Lung (tissue), 12 donors: Measurements from ENCODE around the gene ABHD16A. TPM values are rescaled to one million over a fixed set of nuclear protein-coding genes. Genes with fewer than 3 reads are reported as not detected.

ENCODE experiments used
- ATAC-seq: fragments of 200-7000 bp; cut with Tn5 transposase; one replicate; pipeline ENCODE4 v1.9.1; 2020; ENCODE audit warnings: moderate number of reproducible peaks; ENCODE audit not compliant: insufficient read depth, low FRiP score
- DNase-seq, 3 donors: peaks; one replicate each; pipeline ENCODE4 v3.0.0-alpha.2; 2013 to 2017
- H3K27ac ChIP-seq, 2 donors: one replicate each; pipeline ENCODE4 v1.5.1; 2013; ENCODE audit warnings: mild to moderate bottlenecking in 2 of 2, moderate library complexity in 2 of 2, control low read depth in 1 of 2, inconsistent platforms in 1 of 2, low read depth in 1 of 2, low read length in 1 of 2
- H3K27me3 ChIP-seq, 3 donors: one replicate each; pipeline ENCODE4 v1.5.1; 2013; ENCODE audit warnings: low read length in 2 of 3; ENCODE audit not compliant: control insufficient read depth in 3 of 3, insufficient read depth in 3 of 3
- H3K36me3 ChIP-seq, 4 donors: one replicate each; pipeline ENCODE4 v1.5.1; 2013; ENCODE audit warnings: low read length in 4 of 4, mild to moderate bottlenecking in 1 of 4, moderate library complexity in 1 of 4; ENCODE audit not compliant: control insufficient read depth in 4 of 4, insufficient read depth in 4 of 4
- H3K4me1 ChIP-seq, 5 donors: one replicate each; pipeline ENCODE4 v1.5.1; 2013; ENCODE audit warnings: low read length in 5 of 5, mild to moderate bottlenecking in 2 of 5, moderate library complexity in 1 of 5; ENCODE audit not compliant: control insufficient read depth in 5 of 5, insufficient read depth in 5 of 5
- H3K4me3 ChIP-seq: one replicate; pipeline ENCODE4 v1.5.1; 2013; ENCODE audit warnings: mild to moderate bottlenecking, control low read depth, moderate library complexity
- H3K9ac ChIP-seq, 2 donors: one replicate each; pipeline ENCODE4 v1.5.1; 2013; ENCODE audit warnings: low read length in 2 of 2, control low read depth in 1 of 2; ENCODE audit not compliant: insufficient read depth in 1 of 2
- H3K9me3 ChIP-seq, 4 donors: one replicate each; pipeline ENCODE4 v1.5.1; 2013; ENCODE audit warnings: low read length in 3 of 4, mild to moderate bottlenecking in 1 of 4, moderate library complexity in 1 of 4; ENCODE audit not compliant: control insufficient read depth in 4 of 4, insufficient read depth in 3 of 4
- WGBS, 2 donors: extraction: QIAGEN DNeasy Blood & Tissue Kit; methylation state at CpG; one replicate each; pipeline ENCODE4 v1.1.7; 2013; 5-methylcytosine and 5-hydroxymethylcytosine counted together
- polyA plus RNA-seq, 2 donors: library from polyadenylated mRNA; stranded (reverse); fragments of 200-250 nt; gene quantifications; one replicate each; pipeline ENCODE4 v1.2.1, GENCODE V29; 2013
- total RNA-seq, 2 donors: library from RNA; depleted of rRNA in 1 of 2; stranded (reverse); fragments of >200 nt in 1 of 2; gene quantifications; one replicate each; pipeline ENCODE4 v1.2.1, GENCODE V29; 2014 to 2021
- TF ChIP-seq, protein P1 (sequence below): IDR thresholded peaks from 2 replicates; pipeline ENCODE4 v1.5.1; 2012; ENCODE audit warnings: mild to moderate bottlenecking; ENCODE audit errors: control extremely low read depth, extremely low read depth
- donor health status: control.
- donor health status: control.
- donor health status: Bipolar disorder and iron deficiency.
- donor health status: healthy.
- donor health status: DM: yes; HTN: yes; CAD: no.

Gene ABHD16A
- total and polyA plus RNA-seq, 4 donors, result 30.6 to 68.6 (median 53.6) TPM

DNA sequence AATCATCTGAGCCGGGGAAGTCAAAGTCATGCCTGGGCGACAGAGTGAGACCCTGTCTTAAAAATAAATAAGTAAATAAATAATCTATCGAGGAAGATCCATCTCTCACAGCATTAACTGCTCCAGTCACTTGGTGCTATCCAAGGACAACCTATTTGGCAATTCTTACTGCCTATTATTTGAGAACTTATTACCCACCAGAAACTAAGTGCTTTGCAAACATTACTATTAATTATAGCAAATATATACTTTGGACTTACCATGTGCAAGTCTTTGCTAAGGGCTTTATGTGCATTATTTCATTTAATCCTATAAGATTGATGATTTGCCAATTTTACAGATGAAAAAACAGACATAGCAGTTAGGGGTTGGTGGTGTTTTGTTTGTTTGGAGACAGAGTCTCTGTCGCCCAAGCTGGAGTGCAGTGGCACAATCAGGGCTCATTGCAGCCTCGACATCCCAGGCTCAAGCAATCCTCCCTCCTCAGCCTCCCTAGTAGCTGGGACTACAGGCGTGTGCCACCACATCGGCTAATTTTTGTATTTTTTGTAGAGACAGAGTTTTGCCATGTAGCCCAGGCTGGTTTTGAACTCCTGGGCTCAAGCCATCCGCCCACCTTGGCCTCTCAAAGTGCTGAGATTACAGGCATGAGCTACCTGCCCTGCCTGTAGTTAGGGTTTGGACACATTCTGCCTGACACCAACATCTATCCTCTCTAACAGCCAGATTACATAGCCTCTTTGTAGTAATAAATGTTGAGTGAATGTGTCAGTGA is 48.4 kb downstream of the ABHD16A start:
- no peaks in the 10 kb centered on the region for H3K9me3 ChIP-seq
- peaks cover 3 to 18% (median 7%) of the 10 kb centered on the region in 4 donors for H3K36me3 ChIP-seq
- 94 to 95% methylated on average over 8 of the region's 8 CpGs for WGBS, 2 donors
- no peak overlapping the region for H3K27ac ChIP-seq
- TF ChIP-seq, protein P1, sequence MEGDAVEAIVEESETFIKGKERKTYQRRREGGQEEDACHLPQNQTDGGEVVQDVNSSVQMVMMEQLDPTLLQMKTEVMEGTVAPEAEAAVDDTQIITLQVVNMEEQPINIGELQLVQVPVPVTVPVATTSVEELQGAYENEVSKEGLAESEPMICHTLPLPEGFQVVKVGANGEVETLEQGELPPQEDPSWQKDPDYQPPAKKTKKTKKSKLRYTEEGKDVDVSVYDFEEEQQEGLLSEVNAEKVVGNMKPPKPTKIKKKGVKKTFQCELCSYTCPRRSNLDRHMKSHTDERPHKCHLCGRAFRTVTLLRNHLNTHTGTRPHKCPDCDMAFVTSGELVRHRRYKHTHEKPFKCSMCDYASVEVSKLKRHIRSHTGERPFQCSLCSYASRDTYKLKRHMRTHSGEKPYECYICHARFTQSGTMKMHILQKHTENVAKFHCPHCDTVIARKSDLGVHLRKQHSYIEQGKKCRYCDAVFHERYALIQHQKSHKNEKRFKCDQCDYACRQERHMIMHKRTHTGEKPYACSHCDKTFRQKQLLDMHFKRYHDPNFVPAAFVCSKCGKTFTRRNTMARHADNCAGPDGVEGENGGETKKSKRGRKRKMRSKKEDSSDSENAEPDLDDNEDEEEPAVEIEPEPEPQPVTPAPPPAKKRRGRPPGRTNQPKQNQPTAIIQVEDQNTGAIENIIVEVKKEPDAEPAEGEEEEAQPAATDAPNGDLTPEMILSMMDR, result no peak
- H3K9ac ChIP-seq, result no peak overlapping the region
- no peak overlapping the region for H3K4me3 ChIP-seq
- H3K4me1 ChIP-seq, result peaks cover 4 to 37% (median 14%) of the 10 kb centered on the region in 5 donors
- ATAC-seq (no peak), DNase-seq (no peak)
- H3K27me3 ChIP-seq, result no peaks in the 10 kb centered on the region

DNA sequence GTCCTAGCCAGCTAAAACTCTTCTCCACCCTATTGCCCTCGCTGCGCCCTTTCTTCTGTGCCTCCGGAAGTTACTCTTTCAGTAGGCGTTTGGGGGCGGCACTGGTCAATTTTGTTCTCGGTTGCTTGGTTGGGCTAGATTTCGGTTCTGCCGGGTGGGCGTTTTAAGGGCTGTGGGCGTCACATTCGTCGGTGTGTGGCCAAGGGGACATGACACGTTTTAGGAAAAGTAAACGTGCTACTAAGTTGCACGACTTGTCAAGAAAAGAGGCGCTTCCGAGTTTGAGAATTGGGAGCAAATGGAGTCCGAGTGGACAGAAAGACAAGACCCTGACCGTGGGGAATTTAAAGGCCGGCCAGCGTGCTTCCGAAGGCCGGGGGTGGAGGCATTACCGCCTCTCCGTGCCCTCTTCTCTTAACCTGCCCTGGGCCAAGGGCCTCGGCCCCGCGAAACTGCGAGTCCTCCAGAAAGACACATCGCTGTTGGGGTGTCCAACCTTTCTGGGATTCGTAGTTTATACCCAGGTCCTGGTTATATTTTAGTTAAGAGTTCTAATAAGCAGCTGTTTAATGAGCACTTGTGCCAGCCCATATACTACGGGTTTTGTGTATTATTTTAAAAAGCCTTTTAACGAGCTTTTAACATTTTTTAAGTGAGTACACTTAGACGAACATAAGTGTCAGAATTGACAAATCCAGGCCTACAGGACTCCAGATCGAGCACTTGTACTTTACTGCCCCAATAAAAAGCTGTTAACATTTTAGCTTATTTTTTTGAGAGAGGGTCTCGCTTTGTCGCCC is 50.0 kb downstream of the ABHD16A start:
- WGBS, 2 donors, result 7 to 8% methylated on average over 37 of the region's 37 CpGs
- TF ChIP-seq, protein P1, result no peak
- Histone ChIP-seq H3K9ac (peak overlapping the region; percentile 72 to 96), H3K9me3 (no peaks in the 10 kb centered on the region), H3K4me1 (peaks cover 4 to 21% (median 7%) of the 10 kb centered on the region in 5 donors), H3K27ac (peak overlapping the region; percentile 93 to 98), H3K27me3 (no peaks in the 10 kb centered on the region), H3K36me3 (peaks cover 17 to 27% (median 22%) of the 10 kb centered on the region in 4 donors), H3K4me3 (peak overlapping the region; percentile 53)
- DNase-seq (peak in 1 of 3 donors; percentile 95), ATAC-seq (peak; percentile 87)

DNA sequence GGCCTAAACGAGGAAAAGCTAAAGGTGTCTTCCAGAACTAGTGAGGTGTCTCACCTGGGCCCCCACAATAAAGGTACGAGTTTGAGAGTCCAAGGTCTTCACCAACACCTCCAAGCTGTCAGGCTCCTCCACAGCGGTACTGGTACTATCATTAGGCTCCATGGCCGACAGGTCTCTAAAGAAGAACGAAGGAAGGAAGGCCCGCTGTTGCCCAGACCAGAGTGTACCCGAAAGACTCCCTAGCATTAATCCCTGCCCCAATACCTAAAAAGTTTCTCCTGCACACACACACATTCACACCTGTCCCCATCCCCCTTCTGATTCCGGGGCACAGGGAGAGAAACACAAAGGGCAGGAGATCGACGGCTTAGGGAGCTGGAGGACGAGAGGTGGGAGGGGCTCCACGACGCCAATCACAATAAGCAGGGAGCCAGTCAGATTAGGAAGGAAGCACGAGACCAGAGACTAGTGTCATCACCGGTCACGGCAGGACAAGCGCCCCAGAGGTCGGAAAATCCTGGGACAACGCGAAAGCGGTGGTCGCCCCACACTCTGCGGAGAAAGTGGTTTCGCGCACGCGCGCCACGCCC is 51.4 kb downstream of the ABHD16A start:
- Histone ChIP-seq H3K4me1 (peaks cover 4 to 20% (median 7%) of the 10 kb centered on the region in 5 donors), H3K27ac (peak overlapping the region; percentile 93 to 98), H3K9me3 (no peaks in the 10 kb centered on the region), H3K27me3 (no peaks in the 10 kb centered on the region), H3K9ac (peak overlapping the region; percentile 58 to 87), H3K36me3 (peaks cover 20 to 31% (median 27%) of the 10 kb centered on the region in 4 donors), H3K4me3 (peak overlapping the region; percentile 74)
- ATAC-seq (peak; percentile 43), DNase-seq (peak in 1 of 3 donors; percentile 80)
- 4% methylated on average over 29 of the region's 29 CpGs for WGBS, 2 donors
- TF ChIP-seq, protein P1, result no peak
